Measurements from ENCODE around the gene USP10.
"Not testable (repeated sequence)": the region's sequence is repeated elsewhere in the genome, so short reads cannot be mapped to it uniquely, and the experiment has no call there.

USP10 gene

DNA sequence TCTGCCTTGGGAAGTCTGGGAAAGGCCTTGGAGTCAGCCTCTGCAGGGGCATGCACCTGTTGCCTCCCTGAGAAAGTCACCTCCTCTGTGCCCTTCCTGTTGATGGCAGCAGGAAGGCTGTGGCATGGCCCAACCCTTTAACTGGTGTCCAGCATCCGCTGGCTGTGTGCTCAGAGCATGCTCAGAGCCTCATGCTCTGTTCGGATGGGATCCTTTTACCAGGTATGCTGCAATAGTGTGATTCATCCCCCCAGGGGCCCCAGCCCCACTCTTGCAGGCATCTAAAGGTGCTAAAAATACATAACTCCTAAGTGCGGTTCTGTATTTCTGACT, 26.6 kb upstream of the USP10 start:
- DNase-seq (ENCODE audit: low spot score), result no peak

DNA sequence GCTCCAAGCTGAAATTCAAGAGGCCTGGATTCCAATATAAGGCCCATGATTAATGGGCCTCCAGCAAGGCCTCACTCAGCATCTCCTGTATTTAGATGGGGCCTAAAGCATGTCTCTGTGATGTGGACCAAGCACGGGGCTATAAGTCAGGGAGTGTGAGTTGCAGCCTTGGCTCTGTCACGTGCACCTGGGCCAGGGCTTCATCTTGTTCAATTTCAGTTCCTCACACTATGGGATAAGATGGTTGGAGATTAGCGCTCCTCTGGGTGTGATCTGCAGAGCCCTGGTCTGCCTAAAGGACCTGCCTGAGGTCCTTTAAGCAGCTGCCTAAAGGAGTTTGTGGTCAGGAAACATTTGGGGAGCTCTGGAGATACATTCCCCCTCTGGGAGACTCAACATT, 26.2 kb upstream of the USP10 start:
- DNase-seq (ENCODE audit: low spot score), result no peak

DNA sequence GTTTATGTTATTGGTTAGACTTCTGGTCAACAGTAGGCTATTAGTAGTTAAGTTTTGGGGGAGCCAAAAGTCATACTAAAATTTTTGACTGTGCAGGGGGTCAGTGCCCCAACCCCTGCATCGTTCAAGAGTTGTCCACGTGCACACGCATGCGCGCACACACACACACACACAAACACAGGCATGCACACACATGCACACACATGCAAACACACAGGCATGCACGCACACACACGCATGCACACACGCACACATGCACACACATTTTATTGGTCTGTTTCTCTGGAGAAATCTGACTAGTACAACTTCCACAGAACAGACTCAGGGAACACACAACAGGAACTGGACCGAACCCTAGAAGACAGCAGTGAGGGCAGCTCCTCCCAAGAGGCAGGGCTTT, 24.4 kb upstream of the USP10 start:
- no peak for DNase-seq (ENCODE audit: low spot score)

DNA sequence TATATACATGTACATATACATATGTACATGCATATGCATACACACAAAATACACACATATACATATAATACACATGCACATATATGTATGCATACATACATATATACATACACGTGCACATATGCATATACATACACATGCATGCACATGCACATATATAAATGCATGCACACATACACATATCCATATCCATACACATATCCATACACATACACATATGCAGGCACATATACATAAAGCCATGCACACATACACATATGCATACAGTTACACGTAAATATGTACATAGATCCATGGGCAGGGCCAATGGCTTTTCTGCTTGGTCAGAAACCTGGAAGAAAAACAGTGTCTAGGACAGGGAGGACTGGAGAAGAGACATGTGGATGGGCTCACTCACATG, 23.9 kb upstream of the USP10 start:
- DNase-seq (ENCODE audit: low spot score), result no peak

DNA sequence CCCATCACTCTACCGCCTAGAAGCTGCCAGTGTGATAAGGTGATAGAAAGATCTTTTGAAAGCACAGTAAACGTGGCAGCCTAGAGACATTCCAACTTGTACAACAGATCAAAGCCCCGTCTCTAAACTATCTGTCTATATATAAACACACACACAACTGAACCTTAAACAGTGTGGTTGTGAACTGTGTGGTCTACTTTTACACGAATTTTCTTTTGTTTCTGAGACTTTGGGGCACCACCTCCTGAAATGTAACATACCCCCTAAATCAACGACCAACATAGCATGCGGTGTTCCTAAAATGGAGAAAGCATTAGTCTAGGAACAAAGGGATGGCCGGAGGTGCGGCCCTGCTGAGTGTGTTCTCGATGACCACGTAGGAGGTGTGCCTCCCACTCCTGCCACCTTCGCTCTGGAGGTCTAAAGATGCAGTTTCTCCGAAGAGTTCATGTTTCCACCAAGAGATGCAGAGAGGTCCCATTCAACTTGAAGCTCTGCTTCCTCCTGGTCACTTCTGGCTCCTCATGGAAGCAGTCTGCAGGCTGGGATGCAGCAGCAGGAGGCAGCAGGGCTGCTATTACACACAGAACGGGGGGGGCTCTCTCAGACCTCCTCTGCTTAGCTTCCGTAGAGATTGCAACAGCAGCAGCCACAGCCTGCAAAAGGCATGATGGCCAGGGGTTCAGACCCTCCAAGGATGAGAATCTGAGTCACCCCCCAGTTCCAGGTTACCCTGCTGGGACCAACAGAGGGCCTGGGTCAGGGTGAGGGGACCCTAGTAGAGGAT, 22.6 kb upstream of the USP10 start:
- no peak for DNase-seq (ENCODE audit: low spot score)

DNA sequence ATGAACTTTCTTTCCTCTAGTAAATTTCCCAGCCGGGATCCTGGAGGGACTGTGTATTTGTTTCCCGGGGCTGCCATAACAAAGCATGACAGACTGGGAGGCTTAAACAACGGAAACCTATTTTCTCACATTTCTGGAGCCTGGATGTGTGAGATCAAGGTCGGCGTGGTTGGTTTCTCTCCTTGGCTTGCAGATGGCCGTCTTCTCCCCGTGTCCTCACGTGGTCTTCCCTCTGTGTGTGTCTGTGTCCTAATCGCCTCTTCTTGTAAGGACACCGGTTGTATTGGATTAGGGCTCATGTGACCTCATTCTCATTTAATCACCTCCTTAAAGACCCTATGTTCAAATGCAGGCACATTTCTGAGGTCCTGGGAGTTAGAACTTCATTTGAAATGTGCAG, 22.0 kb upstream of the USP10 start:
- DNase-seq (ENCODE audit: low spot score), result no peak

DNA sequence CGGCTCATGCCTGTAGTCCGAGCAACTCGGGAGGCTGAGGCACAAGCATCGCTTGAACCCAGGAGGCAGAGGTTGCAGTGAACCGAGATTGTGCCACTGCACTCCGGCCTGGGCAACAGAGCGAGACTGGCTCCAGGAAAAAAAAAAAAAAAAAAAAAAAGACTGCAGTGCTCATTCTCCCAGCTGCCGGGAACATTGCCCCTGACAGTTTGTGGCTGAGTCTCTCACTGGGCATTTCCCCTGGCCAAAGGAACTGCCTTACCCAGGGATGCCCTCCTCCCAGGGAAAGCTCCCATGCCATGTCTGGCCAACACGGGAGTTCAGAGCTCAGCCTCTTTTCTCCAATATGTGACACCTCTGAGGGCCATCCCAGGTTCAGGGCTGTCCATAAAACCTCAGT, 21.3 kb upstream of the USP10 start:
- no peak for DNase-seq (ENCODE audit: low spot score)

DNA sequence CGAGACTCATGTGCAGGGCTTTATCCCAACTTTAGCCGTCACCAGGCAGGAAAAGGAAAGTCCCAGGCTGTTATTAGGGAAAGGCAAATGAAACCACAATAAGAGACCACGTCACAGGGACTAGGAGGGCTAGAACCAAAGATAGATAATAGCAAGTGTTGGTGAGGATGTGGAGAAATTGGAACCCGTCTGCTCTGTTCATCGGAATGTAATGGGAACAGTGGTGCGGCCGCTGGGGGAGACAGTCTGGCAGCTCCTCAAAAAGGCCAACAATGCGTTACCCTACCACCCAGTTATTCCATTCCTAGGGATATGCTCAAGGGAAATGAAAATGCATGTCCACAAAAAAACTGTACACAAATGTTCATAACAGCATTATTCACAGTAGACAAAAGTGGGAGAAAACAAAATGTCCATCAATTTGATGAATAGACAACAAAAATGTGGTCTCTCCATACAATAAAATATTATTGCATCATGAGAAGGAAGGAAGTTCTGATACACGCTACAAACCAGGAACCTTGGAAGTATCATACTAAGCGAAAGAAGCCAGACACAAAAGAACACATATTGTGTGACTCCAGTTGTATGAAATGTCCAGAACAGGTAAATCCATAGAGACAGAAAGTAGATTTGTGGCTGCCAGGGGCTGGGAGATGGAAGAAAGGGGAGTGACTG, 19.5 kb upstream of the USP10 start:
- DNase-seq (ENCODE audit: low spot score), result no peak

DNA sequence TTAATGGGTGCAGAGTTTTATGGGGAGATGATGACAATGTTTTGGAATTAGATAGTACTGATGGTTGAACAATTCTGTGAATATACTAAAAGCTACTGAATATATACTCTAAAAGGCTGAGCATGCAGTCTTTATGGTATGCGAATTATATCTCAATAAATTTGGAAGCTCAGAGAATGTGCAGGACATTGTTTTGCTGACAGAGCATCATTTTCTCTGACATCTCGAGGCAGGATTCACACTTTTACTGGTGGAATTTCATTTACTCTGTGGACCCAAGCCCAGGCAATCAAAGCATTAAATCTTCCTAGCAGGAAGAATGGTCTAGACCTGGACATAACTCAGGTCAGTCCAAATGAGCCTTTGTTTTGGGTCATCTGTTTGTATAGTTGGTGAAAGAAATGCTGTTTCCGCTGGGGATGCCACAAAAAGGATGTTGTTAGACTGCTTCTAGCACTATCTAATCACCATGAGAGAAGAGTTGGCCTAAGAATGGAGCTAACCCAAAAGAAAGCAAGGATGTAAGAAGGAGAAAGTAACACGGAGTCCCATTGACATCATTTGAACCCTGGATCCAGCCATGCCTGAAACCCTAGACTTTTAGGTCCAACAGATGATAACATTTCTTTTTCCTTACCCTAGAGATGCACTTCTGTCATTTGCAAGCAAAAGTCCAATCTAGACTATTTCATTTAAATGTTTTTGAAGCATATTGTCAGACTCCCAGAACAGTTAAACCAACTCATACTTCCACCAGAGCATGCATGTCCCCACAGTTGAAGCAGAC, 18.8 kb upstream of the USP10 start:
- DNase-seq (ENCODE audit: low spot score), result no peak

DNA sequence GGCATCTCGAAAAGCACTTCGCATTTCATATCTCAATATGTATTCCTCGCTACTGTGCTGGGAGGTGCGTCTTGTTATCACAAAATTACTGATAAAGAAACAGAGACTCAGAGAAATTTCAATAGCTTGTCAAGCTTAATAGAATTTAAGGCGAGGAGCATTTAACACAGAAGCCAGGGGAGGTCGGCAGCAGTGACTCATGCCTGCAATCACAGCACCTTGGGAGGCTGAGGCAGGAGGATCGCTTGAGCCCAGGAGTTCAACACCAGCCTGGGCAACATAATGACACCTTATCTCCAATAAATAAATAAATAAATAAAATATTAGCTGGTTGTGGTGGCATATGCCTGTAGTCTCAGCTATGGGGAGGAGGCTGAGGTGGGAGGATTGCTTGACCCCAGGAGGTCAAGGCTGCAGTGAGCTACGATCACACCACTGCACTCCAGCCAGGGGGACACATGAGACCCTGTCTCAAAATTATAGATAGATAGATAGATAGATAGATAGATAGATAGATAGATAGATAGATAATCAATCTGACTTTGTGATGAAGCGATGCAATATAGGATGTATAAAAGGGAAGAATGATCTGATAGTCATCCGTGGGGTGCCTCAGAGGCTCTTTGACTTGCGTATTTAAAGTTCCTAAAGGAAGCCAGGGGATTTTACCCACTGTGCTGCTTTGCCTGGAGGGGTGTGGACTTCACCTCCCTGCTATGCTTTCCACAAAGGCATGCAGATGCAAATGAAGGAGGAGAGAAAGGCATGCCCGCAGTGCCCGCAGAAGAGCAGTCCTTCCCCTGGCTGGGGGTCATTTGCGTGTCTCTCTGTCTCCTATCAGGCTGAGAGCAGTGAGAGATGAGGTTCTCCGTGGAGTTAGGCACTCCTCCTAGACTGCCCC, 15.9 kb upstream of the USP10 start:
- no peak for DNase-seq (ENCODE audit: low spot score)

DNA sequence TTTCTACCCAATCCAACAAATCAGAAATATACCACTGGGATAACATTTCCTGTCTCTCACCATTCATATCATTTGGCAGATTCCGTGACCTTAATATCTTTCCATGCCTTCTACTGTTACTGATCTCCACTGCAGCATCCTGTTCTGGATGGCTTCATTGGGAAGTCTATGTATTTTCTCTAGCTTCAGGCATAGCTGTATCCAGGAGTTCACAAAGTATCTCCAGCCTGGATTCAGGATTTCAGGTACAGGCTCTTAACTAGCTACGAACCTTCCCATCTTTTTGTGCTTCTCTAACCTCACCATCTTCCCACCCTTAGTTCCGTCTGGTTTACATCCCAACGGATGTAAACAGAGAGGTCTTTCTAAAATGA, 15.2 kb upstream of the USP10 start:
- no peak for DNase-seq (ENCODE audit: low spot score)

DNA sequence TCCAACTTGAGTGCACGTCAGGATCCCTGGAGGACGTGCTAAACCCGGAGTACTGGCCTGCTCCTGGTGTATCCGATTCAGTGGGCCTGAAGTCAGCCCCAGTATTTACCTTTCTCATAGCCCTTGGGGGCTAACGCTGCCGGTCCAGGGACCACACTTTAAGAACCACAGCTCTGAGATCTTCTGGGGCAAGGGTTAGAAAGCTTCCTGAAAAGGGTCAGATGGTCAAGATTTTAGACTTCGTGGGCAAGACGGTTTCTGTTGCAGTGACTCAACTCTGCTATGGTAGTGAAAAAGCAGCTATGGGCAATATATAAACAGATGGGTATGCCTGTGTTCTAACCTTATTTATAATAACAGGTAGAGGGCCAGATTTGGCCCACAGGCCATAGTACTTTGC, 14.6 kb upstream of the USP10 start:
- DNase-seq (ENCODE audit: low spot score), result no peak

DNA sequence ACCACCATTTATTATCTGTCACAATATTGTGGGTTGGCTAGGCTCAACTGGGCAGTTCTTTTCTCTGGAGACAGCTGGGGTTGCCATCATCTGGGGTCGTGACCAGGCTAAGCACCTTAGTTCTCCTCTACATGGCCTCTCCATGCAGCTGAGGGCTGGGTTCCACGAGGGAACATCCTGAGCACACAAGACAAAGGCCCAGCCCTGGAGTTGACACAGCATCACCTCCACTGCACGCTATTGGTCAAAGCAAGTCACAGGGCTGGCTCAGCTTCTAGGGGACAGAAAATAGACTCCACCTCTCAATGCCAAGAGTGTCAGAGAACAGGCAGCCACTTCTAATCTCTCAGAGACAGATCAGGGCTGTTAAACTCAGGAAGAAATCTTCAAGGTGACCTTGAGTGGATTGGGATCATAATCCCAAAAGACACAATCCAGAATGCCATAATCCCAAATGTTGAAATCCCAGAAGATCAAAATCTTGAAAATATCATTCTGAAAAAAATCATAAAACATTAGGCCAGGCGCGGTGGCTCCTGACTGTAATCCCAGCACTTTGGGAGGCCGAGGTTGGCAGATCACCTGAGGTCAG, 13.0 kb upstream of the USP10 start:
- DNase-seq (ENCODE audit: low spot score), result no peak

DNA sequence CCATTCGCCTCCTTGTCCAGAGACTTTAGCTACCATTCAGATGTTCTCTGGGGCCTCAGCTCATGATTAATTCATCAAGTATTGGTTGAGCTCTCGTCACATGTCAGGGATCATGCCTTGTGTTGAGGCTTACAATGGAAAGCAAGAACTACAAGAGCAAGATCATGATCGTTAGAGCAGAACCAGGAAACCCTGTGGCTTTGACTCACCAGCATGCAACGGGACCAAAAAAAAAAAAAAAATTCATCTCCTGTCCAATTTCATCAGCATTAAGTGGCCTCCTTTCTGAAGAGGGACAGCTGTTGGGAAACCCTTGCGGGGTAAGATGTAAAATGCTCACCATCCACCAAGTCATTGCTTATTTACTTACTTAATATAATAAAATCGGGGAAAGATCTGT, 12.1 kb upstream of the USP10 start:
- DNase-seq (ENCODE audit: low spot score), result no peak

DNA sequence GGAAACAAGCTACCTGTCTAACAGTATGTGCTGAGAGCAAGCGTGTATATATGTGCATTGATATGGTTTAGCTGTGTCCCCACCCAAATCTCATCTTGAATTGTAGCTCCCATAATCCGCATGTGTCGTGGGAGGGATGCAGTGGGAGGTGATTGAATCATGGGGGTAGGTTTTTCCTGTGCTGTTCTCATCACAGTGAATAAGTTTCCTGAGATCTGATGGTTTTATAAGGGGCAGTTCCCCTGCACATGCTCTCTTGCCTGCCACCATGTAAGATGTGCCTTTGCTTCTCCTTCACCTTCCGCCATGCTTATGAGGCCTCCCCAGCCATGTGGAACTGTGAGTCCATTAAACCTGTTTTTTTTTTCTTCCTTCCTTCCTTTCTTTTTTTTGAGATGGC, 11.6 kb upstream of the USP10 start:
- not testable (repeated sequence) for DNase-seq (ENCODE audit: low spot score)

DNA sequence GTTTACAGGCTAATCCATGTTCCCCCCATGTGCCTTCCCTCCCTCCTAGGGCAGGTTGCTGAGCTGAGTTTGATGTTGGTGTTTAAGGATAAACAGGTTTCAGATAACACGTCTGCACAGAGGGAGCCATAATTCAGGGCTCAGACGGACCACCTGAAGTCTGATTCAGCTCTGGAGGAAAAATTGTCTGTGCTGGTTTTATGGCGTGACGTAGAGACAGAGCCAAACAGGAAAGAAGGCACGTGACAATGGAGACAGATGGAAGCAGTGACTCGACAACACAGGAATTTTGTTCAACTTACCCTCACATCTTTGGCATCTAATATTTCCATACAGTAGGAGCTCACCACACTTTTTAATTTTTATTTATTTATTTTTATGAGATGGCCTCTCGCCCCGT, 10.7 kb upstream of the USP10 start:
- DNase-seq (ENCODE audit: low spot score), result no peak

DNA sequence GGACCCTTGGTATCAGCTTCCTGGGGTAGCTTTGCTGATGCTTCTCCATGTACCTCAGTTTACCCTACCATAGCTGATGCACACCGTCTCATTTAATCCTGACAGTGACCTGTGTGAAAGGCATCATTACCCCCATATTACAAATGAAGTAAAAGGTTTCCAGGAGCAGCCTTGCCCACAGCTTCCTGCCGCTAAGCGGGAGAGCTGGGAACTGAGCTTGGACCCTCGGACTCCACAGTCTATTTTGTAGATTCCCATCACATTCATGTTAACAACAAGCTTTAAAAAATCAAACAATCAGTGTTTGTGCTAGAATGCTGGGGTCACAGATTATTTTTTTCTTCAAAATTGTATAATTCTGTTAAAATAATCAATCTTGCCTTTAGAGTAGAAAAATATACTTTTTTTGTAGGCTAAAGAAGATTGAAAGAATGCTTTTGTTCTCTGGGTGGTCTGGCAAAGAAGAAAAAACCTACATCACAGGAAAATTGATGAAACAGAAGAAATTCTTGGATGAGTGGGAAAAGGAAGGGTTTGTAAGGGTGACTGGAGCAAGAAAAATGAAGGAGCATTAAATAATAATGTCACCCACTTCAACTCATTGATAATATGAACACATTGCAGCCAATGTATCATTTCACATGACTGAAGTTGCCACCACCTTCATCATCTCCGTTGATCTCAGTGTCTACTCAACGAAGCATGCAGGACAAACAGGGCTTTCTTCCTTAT, 9.5 kb upstream of the USP10 start:
- DNase-seq (ENCODE audit: low spot score), result no peak

DNA sequence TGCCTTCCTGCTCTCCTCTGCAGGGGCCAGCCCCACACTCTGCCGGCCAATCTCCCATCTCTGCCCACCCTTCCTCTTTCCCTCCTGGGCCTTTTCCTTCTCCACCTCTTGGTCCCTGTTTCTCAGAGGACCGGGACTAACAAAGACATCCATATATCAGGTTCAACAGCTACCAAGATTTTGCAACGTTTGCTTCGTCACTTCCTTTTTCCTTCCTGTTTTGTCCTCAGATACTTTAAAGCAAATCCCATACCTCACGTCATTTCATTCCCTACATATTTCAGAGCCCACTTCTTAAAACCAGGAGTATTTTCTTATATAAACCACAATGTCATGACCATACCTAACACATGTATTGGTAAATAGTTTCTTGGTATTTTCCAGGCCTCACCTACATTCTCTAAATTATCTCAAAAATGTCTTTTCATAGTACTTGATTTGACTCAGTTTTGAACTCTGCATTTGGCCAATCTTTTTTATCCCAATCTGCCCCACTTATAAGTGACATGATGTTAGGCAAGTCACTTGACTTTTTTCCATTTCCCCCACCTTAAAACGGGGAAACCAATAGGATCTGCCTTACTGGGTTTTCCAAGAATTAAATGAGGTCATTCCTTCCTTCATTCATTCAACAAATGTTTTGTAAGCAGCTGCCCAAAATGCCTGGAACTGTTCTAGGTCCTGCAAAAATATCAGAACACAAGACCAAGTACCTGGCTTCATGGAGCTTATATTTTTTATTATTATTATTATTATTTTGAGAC, 7.2 kb upstream of the USP10 start:
- DNase-seq (ENCODE audit: low spot score), result no peak

DNA sequence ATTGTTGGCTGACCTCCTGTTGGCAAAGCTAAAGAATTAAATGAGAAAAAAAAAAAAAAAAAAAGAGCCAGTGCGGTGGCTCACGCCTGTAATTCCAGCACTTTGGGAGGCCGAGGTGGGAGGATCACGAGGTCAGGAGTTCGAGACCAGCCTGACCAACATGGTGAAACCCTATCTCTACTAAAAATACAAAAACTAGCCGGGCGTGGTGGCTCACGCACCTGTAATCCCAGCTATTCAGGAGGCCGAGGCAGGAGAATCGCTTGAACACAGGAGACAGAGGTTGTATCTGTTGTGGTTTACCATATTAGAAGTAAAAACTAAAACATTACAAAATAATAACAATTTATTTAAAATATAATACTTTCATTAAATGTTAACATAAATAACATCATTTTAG, 5.9 kb upstream of the USP10 start:
- not testable (repeated sequence) for DNase-seq (ENCODE audit: low spot score)

DNA sequence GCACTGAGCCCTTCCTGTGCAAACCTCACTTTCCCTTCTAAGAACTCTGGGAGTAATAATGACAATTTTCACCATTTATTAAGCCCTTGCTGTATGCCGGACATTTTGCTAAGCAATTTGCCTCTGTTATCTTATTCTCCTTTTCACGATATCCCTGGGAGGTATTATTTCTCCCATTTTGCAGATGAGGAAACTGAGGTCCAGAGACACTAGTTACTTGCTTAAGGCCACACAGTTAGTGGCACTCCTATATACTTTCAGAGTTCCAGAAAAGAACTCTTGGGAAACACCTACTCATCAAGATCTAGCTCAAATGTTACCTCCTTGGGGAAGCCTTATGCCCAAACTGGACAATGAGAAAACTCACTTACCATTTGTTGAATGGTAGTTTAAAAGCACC, 4.8 kb upstream of the USP10 start:
- no peak for DNase-seq (ENCODE audit: low spot score)

Data from germinal center (tissue), 1 donor.